Body of pancreas (tissue), 4 donors: ENCODE results near the gene ERC2.

ENCODE experiments used
- CTCF ChIP-seq, 7 experiments: fragments of 450-650 bp in 4 of 7; fragments of 200-600 bp in 3 of 7; sonication (generic) in 3 of 7; IDR thresholded peaks; one replicate each; pipeline ENCODE4 v1.5.1; 2016 to 2019; ENCODE audit warnings: antibody characterized with exemption in 7 of 7
- POLR2A ChIP-seq, 3 donors: fragments of 450-650 bp; IDR thresholded peaks; one replicate each; pipeline ENCODE4 v1.6.1; 2016; ENCODE audit warnings: antibody characterized with exemption in 3 of 3, mild to moderate bottlenecking in 2 of 3

- TF ChIP-seq CTCF (IDR thresholded peaks at IDR 0.05) (no peak), POLR2A (IDR thresholded peaks at IDR 0.05) (no peak)
Observed at GRCh38 chr3:55904716-55905115, 563.6 kb downstream of the ERC2 start.
